Keratinocyte (primary cell): ENCODE results near the gene KDM3B.

Source experiments
- CTCF ChIP-seq, 3 experiments: IDR thresholded peaks in 1 of 3; conservative IDR thresholded peaks in 1 of 3; optimal IDR thresholded peaks in 1 of 3; 2 replicates in 2 of 3; 3 replicates in 1 of 3; pipeline versions ENCODE3 to v1.5.1; 2011; ENCODE audit warnings: low read length in 3 of 3, mild to moderate bottlenecking in 3 of 3, moderate library complexity in 2 of 3, control low read depth in 1 of 3, inconsistent platforms in 1 of 3; ENCODE audit not compliant: insufficient read depth in 2 of 3; ENCODE audit errors: extremely low read depth in 1 of 3
- EZH2 ChIP-seq: IDR thresholded peaks from one replicate; pipeline ENCODE4 v1.6.1; 2012; ENCODE audit warnings: inconsistent platforms, mild to moderate bottlenecking, low read length, moderate library complexity

DNA sequence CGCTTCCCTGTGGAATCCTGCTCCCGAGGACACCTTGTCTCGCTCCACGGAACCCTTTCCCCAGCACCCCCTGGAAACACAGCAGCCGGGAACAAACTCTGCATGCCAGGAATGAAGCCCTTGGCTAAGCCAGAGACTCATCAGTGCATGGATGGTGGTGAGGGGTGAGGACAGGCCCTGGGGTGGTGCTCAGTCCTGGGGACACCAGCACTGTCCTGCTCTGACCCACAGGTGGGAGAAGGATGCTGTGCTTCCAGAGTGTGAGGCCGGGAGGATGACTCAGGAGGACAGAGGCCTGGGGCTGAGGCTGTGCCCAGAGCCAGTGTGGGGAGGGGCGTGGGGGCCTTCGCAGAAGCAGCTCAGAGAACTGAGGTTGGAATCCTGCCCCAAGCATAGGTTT is 101.6 kb downstream of the KDM3B start:
- no peak for TF ChIP-seq CTCF (optimal IDR thresholded peaks at IDR 0.05 in 1 of 3, IDR thresholded peaks at IDR 0.05 in 1 of 3, conservative IDR thresholded peaks at IDR 0.05 in 1 of 3; ENCODE audit: extremely low read depth in 1 of 3, insufficient read depth in 2 of 3, low read length in 3 of 3)
- TF ChIP-seq EZH2 = no peak
